ENCODE measurements around the gene FBXW2.

Gene FBXW2

DNA sequence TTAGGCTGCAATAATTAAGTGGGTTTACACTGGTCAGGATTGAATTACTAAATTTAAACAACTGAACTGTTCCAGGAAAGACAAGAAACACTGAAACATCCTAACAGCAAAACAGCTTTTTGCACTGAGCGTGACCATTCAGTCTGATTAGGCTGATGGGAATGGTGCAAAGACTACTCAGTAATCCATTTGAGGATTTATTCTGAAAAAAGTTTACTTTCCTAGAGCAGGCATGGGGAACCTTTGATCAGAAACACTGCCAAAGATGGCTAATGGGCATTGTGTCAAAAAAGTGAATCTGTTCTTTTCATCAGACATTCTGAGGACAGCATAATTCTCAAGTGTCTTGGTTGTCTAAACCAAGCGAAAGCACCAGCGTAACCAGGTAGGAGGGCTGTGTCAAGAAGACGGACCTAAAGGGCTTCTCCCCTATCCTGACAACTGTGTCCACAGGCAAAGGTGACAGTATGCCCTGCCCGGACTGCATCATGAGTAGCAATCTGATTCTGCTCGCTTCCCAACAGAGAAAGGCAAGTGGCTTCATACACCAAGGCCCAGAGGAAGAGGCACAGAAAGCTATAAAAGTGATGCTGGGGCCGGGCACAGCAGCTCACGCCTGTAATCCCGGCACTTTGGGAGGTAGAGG is 33.3 kb downstream of the FBXW2 start:
- H3K4me2 ChIP-seq (ENCODE audit: low read length): no peak overlapping the region
- H3K27me3 ChIP-seq (ENCODE audit: low read depth, low read length): no peaks in the 10 kb centered on the region
- peaks cover 31% of the 10 kb centered on the region for H3K4me1 ChIP-seq (ENCODE audit: low read length)
- no peak overlapping the region for H2AFZ ChIP-seq (ENCODE audit: low read depth, low read length)
- H3K4me3 ChIP-seq (ENCODE audit: low read length): no peak overlapping the region
- TF ChIP-seq EZH2phosphoT487 (IDR thresholded peaks at IDR 0.05; ENCODE audit: low read depth): no peak
- TF ChIP-seq, protein P1, sequence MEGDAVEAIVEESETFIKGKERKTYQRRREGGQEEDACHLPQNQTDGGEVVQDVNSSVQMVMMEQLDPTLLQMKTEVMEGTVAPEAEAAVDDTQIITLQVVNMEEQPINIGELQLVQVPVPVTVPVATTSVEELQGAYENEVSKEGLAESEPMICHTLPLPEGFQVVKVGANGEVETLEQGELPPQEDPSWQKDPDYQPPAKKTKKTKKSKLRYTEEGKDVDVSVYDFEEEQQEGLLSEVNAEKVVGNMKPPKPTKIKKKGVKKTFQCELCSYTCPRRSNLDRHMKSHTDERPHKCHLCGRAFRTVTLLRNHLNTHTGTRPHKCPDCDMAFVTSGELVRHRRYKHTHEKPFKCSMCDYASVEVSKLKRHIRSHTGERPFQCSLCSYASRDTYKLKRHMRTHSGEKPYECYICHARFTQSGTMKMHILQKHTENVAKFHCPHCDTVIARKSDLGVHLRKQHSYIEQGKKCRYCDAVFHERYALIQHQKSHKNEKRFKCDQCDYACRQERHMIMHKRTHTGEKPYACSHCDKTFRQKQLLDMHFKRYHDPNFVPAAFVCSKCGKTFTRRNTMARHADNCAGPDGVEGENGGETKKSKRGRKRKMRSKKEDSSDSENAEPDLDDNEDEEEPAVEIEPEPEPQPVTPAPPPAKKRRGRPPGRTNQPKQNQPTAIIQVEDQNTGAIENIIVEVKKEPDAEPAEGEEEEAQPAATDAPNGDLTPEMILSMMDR (IDR thresholded peaks at IDR 0.05; ENCODE audit: low read depth, low read length): no peak
- no peak overlapping the region for H3K9ac ChIP-seq (ENCODE audit: low read length)
- no peaks in the 10 kb centered on the region for H4K20me1 ChIP-seq (ENCODE audit: insufficient read depth, low read length)
- peaks cover 38% of the 10 kb centered on the region for H3K36me3 ChIP-seq (replicated peaks; ENCODE audit: low read depth, low read length)
- H3K79me2 ChIP-seq (ENCODE audit: low read length): no peaks in the 10 kb centered on the region
- H3K27ac ChIP-seq (ENCODE audit: low read length): no peak overlapping the region
- H3K9me3 ChIP-seq (ENCODE audit: insufficient read depth, low read length): no peaks in the 10 kb centered on the region

DNA sequence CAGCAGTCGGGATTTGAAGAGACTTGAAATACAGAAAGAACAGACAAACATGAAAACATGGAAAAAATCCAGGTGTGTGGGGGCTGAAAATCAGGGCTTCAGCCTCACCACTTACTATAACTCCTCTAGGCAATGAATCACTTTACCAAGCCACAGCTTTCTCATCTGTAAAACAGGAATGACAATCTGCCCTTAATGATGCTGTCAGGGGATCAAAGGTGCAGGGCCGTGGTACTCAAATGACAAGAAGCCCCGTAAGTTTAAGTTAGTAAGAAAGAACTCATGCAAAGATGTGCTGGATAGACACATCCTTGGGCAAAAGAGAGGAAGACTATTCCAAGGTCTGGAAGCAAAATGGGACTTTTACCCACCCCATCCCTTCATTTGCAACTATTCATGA is 34.7 kb downstream of the FBXW2 start:
- TF ChIP-seq EZH2phosphoT487 (IDR thresholded peaks at IDR 0.05; ENCODE audit: low read depth): no peak
- TF ChIP-seq, protein P1 (IDR thresholded peaks at IDR 0.05; ENCODE audit: low read depth, low read length): no peak
- no peak overlapping the region for H3K4me2 ChIP-seq (ENCODE audit: low read length)

DNA sequence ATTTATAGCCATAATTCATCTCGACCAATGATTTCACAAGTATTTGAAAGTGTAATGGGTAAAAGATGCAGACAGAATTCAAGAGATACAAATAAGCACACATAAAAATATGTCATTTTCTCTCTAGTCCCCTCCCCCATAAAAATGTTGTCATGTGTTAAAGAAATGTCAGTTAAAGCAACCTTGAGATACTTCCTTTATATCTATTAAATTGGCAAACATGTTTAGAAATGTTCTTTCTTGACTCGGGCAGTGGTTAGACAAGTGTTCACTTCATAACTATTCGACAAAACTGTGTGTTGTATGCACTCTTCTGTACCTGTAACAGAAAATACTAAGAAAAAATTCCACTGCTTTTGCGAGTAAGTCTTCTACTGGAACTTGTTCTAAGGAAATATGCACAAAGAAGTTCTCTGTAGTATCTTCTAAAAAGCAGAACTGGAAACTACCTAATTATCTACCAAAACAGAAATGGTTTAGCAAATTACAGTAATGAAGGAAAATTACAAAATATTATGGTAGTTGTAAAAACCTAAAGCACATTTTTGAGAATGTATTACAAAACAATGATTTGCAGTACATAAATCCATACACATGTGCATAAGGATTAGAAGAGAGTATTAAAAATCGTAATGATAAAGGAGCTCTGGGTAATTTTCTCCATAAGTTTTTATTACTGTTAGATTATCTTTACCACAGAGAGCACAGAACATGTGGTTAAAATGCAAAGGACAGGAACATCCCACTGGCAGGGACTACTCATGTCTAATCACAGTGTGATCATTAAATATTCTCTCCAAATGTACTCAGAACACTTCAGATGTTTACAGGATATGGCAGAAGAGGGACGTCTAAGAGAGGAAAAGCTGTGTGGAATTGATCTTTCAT is 35.9 kb downstream of the FBXW2 start:
- peaks cover 31% of the 10 kb centered on the region for H3K4me1 ChIP-seq (ENCODE audit: low read length)
- H3K36me3 ChIP-seq (replicated peaks; ENCODE audit: low read depth, low read length): peaks cover 16% of the 10 kb centered on the region
- no peak overlapping the region; the same call in 1 of the 2 replicates for H3K4me3 ChIP-seq (ENCODE audit: low read length)
- H3K9me3 ChIP-seq (ENCODE audit: insufficient read depth, low read length): no peaks in the 10 kb centered on the region
- H3K27ac ChIP-seq (ENCODE audit: low read length): peak overlapping the region; percentile 56
- H4K20me1 ChIP-seq (ENCODE audit: insufficient read depth, low read length): no peaks in the 10 kb centered on the region
- H3K79me2 ChIP-seq (ENCODE audit: low read length): no peaks in the 10 kb centered on the region
- H3K9ac ChIP-seq (ENCODE audit: low read length): peak overlapping the region; percentile 32
- no peaks in the 10 kb centered on the region for H3K27me3 ChIP-seq (ENCODE audit: low read depth, low read length)
- no peak overlapping the region for H2AFZ ChIP-seq (ENCODE audit: low read depth, low read length)
- H3K4me2 ChIP-seq (ENCODE audit: low read length): peak overlapping the region; percentile 46
- TF ChIP-seq, protein P1 (IDR thresholded peaks at IDR 0.05; ENCODE audit: low read depth, low read length): no peak
- TF ChIP-seq EZH2phosphoT487 (IDR thresholded peaks at IDR 0.05; ENCODE audit: low read depth): no peak

More for the DNA sequence above, 34.7 kb downstream of the FBXW2 start:
- no peaks in the 10 kb centered on the region for H4K20me1 ChIP-seq (ENCODE audit: insufficient read depth, low read length)
- peaks cover 31% of the 10 kb centered on the region for H3K4me1 ChIP-seq (ENCODE audit: low read length)
- H3K9me3 ChIP-seq (ENCODE audit: insufficient read depth, low read length): no peaks in the 10 kb centered on the region
- no peak overlapping the region for H3K27ac ChIP-seq (ENCODE audit: low read length)
- no peak overlapping the region for H3K9ac ChIP-seq (ENCODE audit: low read length)
- H3K4me3 ChIP-seq (ENCODE audit: low read length): no peak overlapping the region
- H3K27me3 ChIP-seq (ENCODE audit: low read depth, low read length): no peaks in the 10 kb centered on the region
- H3K79me2 ChIP-seq (ENCODE audit: low read length): no peaks in the 10 kb centered on the region
- peaks cover 27% of the 10 kb centered on the region for H3K36me3 ChIP-seq (replicated peaks; ENCODE audit: low read depth, low read length)
- H2AFZ ChIP-seq (ENCODE audit: low read depth, low read length): no peak overlapping the region

DNA sequence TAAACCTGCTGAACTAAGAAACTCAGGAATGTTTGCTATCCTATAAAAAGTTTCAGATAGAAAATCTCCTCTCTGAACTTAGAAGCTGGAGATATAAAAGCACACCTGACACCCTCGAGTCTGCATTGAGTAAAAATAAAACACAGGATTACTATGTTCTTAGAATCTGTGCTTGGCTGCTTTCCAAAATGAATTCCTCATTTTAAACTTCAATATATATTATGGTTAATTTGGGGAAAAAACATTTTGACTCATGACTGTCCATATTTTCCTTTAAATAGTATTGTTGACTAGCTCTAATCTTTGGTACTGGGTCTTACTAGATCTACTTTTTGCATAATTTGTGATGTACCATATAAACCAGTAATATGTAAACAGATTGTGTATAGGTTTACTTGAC is 36.7 kb downstream of the FBXW2 start:
- peak overlapping the region; percentile 56 for H3K27ac ChIP-seq (ENCODE audit: low read length)
- H3K4me1 ChIP-seq (ENCODE audit: low read length): peaks cover 31% of the 10 kb centered on the region
- no peaks in the 10 kb centered on the region for H3K79me2 ChIP-seq (ENCODE audit: low read length)
- H3K9ac ChIP-seq (ENCODE audit: low read length): no peak overlapping the region
- peaks cover 13% of the 10 kb centered on the region for H3K36me3 ChIP-seq (replicated peaks; ENCODE audit: low read depth, low read length)
- no peaks in the 10 kb centered on the region for H4K20me1 ChIP-seq (ENCODE audit: insufficient read depth, low read length)
- TF ChIP-seq EZH2phosphoT487 (IDR thresholded peaks at IDR 0.05; ENCODE audit: low read depth): no peak
- TF ChIP-seq, protein P1 (IDR thresholded peaks at IDR 0.05; ENCODE audit: low read depth, low read length): no peak
- no peaks in the 10 kb centered on the region for H3K27me3 ChIP-seq (ENCODE audit: low read depth, low read length)
- no peak overlapping the region for H3K4me3 ChIP-seq (ENCODE audit: low read length)
- peak overlapping the region; percentile 46 for H3K4me2 ChIP-seq (ENCODE audit: low read length)
- no peaks in the 10 kb centered on the region for H3K9me3 ChIP-seq (ENCODE audit: insufficient read depth, low read length)
- H2AFZ ChIP-seq (ENCODE audit: low read depth, low read length): no peak overlapping the region
